Medulla oblongata (tissue), 1 donor: ENCODE results near the gene SLC5A10.
"Not testable (repeated sequence)": the region's sequence is repeated elsewhere in the genome, so short reads cannot be mapped to it uniquely, and the experiment has no call there.

ENCODE experiments used
- DNase-seq: peaks from one replicate; pipeline ENCODE4 v3.0.0-alpha.2; 2015; ENCODE audit errors: extremely low spot score

Gene SLC5A10

GRCh38 chr17:19017804-19018599 lies 66.0 kb downstream of the SLC5A10 start:
- no peak for DNase-seq

- DNase-seq: no peak
Measured at GRCh38 chr17:19018600-19018950, 66.6 kb downstream of the SLC5A10 start.

- no peak for DNase-seq
Measured at GRCh38 chr17:19019041-19019941, 67.3 kb downstream of the SLC5A10 start.

GRCh38 chr17:19020016-19020415 lies 68.1 kb downstream of the SLC5A10 start:
- DNase-seq: no peak

- DNase-seq: not testable (repeated sequence)
Measured at GRCh38 chr17:19021011-19021621, 69.2 kb downstream of the SLC5A10 start.

- no peak for DNase-seq
Measured at GRCh38 chr17:19021622-19022083, 69.7 kb downstream of the SLC5A10 start.

GRCh38 chr17:19022128-19022527 lies 70.2 kb downstream of the SLC5A10 start:
- DNase-seq: no peak

- no peak for DNase-seq
Measured at GRCh38 chr17:19022747-19023146, 70.8 kb downstream of the SLC5A10 start.

- no peak for DNase-seq
Measured at GRCh38 chr17:19023209-19023999, 71.4 kb downstream of the SLC5A10 start.

GRCh38 chr17:19024101-19025078 lies 72.4 kb downstream of the SLC5A10 start:
- DNase-seq: no peak

GRCh38 chr17:19028671-19029070 lies 76.7 kb downstream of the SLC5A10 start:
- not testable (repeated sequence) for DNase-seq

- not testable (repeated sequence) for DNase-seq
Measured at GRCh38 chr17:19029740-19030139, 77.8 kb downstream of the SLC5A10 start.

GRCh38 chr17:19030771-19031449 lies 78.9 kb downstream of the SLC5A10 start:
- DNase-seq: not testable (repeated sequence)

GRCh38 chr17:19031729-19032128 lies 79.8 kb downstream of the SLC5A10 start:
- not testable (repeated sequence) for DNase-seq

GRCh38 chr17:19032377-19032988 lies 80.5 kb downstream of the SLC5A10 start:
- not testable (repeated sequence) for DNase-seq

- DNase-seq: not testable (repeated sequence)
Measured at GRCh38 chr17:19036186-19036585, 84.2 kb downstream of the SLC5A10 start.

- DNase-seq: not testable (repeated sequence)
Measured at GRCh38 chr17:19037547-19037946, 85.6 kb downstream of the SLC5A10 start.

GRCh38 chr17:19038007-19038406 lies 86.0 kb downstream of the SLC5A10 start:
- not testable (repeated sequence) for DNase-seq

- DNase-seq: not testable (repeated sequence)
Measured at GRCh38 chr17:19038730-19039129, 86.8 kb downstream of the SLC5A10 start.
